Mucosa of rectum (tissue), 2 donors: ENCODE results near the gene PLPP6.

ENCODE experiments used
- H3K27ac ChIP-seq, 2 donors: one replicate each; pipeline ENCODE4 v1.7.0; 2013; ENCODE audit warnings: inconsistent platforms in 2 of 2, low read depth in 2 of 2, low read length in 2 of 2
- H3K27me3 ChIP-seq, 2 donors: one replicate each; pipeline ENCODE4 v1.7.0; 2013; ENCODE audit warnings: low read length in 2 of 2; ENCODE audit not compliant: control insufficient read depth in 2 of 2, insufficient read depth in 2 of 2
- H3K36me3 ChIP-seq, 2 donors: one replicate each; pipeline ENCODE4 v1.7.0; 2013; ENCODE audit warnings: low read length in 2 of 2; ENCODE audit not compliant: control insufficient read depth in 2 of 2, insufficient read depth in 2 of 2
- H3K4me1 ChIP-seq, 2 donors: one replicate each; pipeline ENCODE4 v1.7.0; 2013; ENCODE audit warnings: low read length in 2 of 2, mild to moderate bottlenecking in 1 of 2; ENCODE audit not compliant: control insufficient read depth in 2 of 2, insufficient read depth in 2 of 2
- H3K4me3 ChIP-seq, 2 donors: one replicate each; pipeline ENCODE4 v1.7.0; 2013; ENCODE audit warnings: low read length in 2 of 2
- H3K9ac ChIP-seq, 2 donors: one replicate each; pipeline ENCODE4 v1.7.0; 2013; ENCODE audit warnings: low read length in 2 of 2, low read depth in 1 of 2, mild to moderate bottlenecking in 1 of 2
- H3K9me3 ChIP-seq, 2 donors: one replicate each; pipeline ENCODE4 v1.7.0; 2013; ENCODE audit warnings: low read length in 2 of 2; ENCODE audit not compliant: control insufficient read depth in 2 of 2
- donor health status: healthy.
- donor health status: Normal muscosa, but diverticular disease.

The PLPP6 gene

DNA sequence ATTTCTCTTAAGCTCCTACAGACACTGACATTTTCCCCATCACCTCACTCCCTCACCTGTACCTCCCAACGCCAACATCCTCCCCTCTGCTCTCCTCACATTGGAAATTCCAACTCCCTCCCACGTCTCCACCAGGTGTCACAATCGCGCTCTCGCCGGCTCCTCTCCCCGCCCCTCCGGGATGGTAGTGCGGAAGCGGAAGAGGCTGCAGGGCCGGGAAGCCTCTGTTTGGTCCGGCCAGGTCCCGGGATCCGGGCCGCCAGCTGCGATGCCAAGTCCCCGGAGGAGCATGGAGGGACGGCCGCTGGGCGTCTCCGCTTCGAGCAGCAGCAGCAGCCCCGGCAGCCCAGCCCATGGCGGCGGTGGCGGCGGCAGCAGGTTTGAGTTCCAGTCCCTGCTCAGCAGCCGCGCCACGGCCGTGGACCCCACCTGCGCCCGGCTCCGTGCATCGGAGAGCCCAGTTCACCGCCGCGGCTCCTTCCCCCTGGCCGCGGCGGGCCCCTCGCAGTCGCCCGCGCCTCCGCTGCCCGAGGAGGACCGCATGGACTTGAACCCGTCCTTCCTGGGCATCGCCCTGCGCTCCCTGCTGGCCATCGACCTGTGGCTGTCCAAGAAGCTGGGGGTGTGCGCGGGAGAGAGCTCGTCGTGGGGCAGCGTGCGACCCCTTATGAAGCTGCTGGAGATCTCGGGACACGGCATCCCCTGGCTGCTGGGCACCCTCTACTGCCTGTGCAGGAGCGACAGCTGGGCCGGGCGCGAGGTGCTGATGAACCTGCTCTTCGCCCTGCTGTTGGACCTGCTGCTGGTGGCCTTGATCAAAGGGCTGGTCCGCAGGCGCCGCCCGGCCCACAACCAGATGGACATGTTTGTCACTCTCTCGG lies at the start of gene PLPP6:
Gene PLPP6 (plus strand): TSS at position 187 of the 881 bp plus-strand sequence. CDS start 82 bp downstream, at position 269.
- peaks cover 25 to 30% of the 10 kb centered on the region in 2 donors for H3K4me1 ChIP-seq

GRCh38 chr9:4614627-4615026 lies 47.5 kb upstream of the PLPP6 start:
- Histone ChIP-seq H3K36me3 (no peaks in the 10 kb centered on the region), H3K27me3 (no peaks in the 10 kb centered on the region), H3K9ac (no peak overlapping the region)

More for the DNA sequence above, at the start of gene PLPP6:
- H3K4me3 ChIP-seq: peak within 1 kb of the TSS; percentile 86 to 93
- H3K36me3 ChIP-seq: no peaks in the 10 kb centered on the region
- no peaks in the 10 kb centered on the region for H3K27me3 ChIP-seq
- peak within 1 kb of the TSS; percentile 91 to 93 for H3K27ac ChIP-seq
- H3K9me3 ChIP-seq: no peaks in the 10 kb centered on the region
- H3K9ac ChIP-seq: peak within 1 kb of the TSS; percentile 74 to 93

DNA sequence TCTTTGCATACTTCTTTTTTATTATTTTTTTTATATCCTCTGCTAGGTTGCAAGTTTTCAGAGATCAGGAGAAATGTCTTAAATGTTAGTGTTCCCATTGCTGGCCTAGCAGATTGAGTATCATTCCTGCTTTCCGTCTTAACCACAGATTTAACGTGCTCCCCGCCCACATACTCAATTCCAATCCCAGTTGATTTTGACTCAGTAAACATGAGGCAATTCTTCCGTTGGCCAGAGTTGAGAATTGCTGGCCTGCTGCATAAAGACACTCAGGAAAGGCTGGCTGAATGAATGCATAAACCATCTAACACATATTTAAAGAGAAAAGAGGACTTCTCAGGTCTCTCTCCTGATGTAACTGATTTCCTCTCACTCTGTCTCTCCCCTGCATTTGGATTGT lies 46.8 kb upstream of the PLPP6 start:
- no peaks in the 10 kb centered on the region for H3K4me1 ChIP-seq
- H3K9ac ChIP-seq: no peak overlapping the region
- no peaks in the 10 kb centered on the region for H3K27me3 ChIP-seq
- no peaks in the 10 kb centered on the region for H3K36me3 ChIP-seq
- H3K9me3 ChIP-seq: no peaks in the 10 kb centered on the region
- H3K27ac ChIP-seq: no peak overlapping the region
- H3K4me3 ChIP-seq: no peak overlapping the region

More at GRCh38 chr9:4614627-4615026, 47.5 kb upstream of the PLPP6 start:
- Histone ChIP-seq H3K4me1 (no peaks in the 10 kb centered on the region), H3K27ac (no peak overlapping the region), H3K4me3 (no peak overlapping the region), H3K9me3 (no peaks in the 10 kb centered on the region)

DNA sequence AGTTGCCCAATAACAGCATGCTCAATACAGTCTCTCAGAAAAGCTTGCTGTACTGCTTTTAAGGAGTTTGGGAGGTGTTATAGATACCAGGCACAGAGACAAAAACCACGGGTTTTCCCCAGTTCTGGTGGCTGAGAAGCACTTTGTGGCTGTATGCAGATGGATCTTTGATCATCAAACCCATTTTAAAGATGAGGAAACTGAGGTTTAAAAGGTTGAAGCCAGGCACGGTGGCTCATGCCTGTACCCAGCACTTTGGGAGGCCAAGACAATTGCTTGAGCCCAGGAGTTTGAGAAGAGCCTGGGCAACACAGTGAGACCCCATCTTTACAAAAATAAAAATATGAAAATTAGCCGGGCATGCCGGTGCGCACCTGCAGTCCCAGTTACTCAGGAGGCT lies 46.3 kb upstream of the PLPP6 start:
- H3K27ac ChIP-seq: no peak overlapping the region
- no peak overlapping the region for H3K4me3 ChIP-seq
- H3K9ac ChIP-seq: no peak overlapping the region
- no peaks in the 10 kb centered on the region for H3K9me3 ChIP-seq
- no peaks in the 10 kb centered on the region for H3K36me3 ChIP-seq
- no peaks in the 10 kb centered on the region for H3K27me3 ChIP-seq
- H3K4me1 ChIP-seq: no peaks in the 10 kb centered on the region

- H3K4me3 ChIP-seq: no peak overlapping the region
- H3K27me3 ChIP-seq: no peaks in the 10 kb centered on the region
- H3K4me1 ChIP-seq: no peaks in the 10 kb centered on the region
- H3K36me3 ChIP-seq: no peaks in the 10 kb centered on the region
- H3K9ac ChIP-seq: no peak overlapping the region
- no peaks in the 10 kb centered on the region for H3K9me3 ChIP-seq
- no peak overlapping the region for H3K27ac ChIP-seq
Observed at GRCh38 chr9:4617752-4618151, 44.3 kb upstream of the PLPP6 start.

DNA sequence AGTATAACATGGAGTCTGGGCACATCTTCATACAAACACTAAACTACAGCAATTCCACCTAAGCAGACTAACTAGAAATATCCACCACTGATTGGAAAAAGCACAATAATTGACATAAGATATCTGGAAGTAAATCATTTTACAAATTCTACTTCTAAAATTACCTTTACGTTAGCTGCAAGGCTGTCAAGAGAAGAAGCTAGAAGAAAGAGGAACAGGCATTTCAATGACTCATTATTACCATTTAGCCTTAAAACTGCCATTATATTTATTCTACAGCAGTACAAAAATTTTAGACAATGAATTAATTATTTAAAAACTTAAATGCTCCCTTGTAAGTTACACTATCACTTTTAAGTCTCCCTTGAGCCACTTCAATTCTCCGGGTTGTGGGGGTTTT lies 43.4 kb upstream of the PLPP6 start:
- Histone ChIP-seq H3K27me3 (no peaks in the 10 kb centered on the region), H3K4me1 (no peaks in the 10 kb centered on the region), H3K9ac (no peak overlapping the region), H3K27ac (no peak overlapping the region), H3K4me3 (no peak overlapping the region), H3K9me3 (no peaks in the 10 kb centered on the region), H3K36me3 (no peaks in the 10 kb centered on the region)

GRCh38 chr9:4620057-4620765 lies 41.9 kb upstream of the PLPP6 start:
- Histone ChIP-seq H3K9ac (no peak overlapping the region), H3K36me3 (no peaks in the 10 kb centered on the region), H3K27ac (no peak overlapping the region)

GRCh38 chr9:4620881-4621555 lies 41.1 kb upstream of the PLPP6 start:
- Histone ChIP-seq H3K4me1 (no peaks in the 10 kb centered on the region), H3K9ac (no peak overlapping the region), H3K4me3 (no peak overlapping the region), H3K27me3 (no peaks in the 10 kb centered on the region), H3K9me3 (no peaks in the 10 kb centered on the region), H3K36me3 (no peaks in the 10 kb centered on the region), H3K27ac (no peak overlapping the region)

More at GRCh38 chr9:4620057-4620765, 41.9 kb upstream of the PLPP6 start:
- Histone ChIP-seq H3K4me3 (no peak overlapping the region), H3K9me3 (no peaks in the 10 kb centered on the region), H3K27me3 (no peaks in the 10 kb centered on the region), H3K4me1 (no peaks in the 10 kb centered on the region)

DNA sequence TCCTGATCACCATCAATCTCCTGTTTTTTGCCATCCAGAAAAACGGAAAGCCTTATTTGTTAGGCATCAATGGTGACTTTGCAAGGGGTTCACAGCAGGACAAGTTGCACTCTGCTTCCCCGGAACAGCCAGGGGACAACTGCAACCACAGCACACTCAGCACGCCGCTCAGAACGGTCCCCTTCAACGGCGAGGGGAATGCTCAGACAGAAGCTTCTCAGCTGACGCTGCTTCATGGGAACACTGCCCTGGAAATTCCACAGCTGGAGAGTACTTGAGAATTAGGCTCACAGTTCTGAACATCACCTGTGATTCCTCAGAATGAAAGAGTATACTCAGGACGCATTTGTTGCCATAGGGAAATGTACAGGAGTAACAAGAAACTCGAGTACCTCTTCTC lies 40.1 kb upstream of the PLPP6 start:
- H3K27ac ChIP-seq: no peak overlapping the region

GRCh38 chr9:4630836-4631235 lies 31.3 kb upstream of the PLPP6 start:
- H3K27ac ChIP-seq: no peak overlapping the region
- no peaks in the 10 kb centered on the region for H3K4me1 ChIP-seq
- no peak overlapping the region for H3K4me3 ChIP-seq
- H3K27me3 ChIP-seq: no peaks in the 10 kb centered on the region
- H3K9ac ChIP-seq: no peak overlapping the region
- no peaks in the 10 kb centered on the region for H3K36me3 ChIP-seq
- no peaks in the 10 kb centered on the region for H3K9me3 ChIP-seq

More for the DNA sequence above, 40.1 kb upstream of the PLPP6 start:
- Histone ChIP-seq H3K4me3 (no peak overlapping the region), H3K27me3 (no peaks in the 10 kb centered on the region), H3K9me3 (no peaks in the 10 kb centered on the region), H3K36me3 (no peaks in the 10 kb centered on the region), H3K9ac (no peak overlapping the region), H3K4me1 (no peaks in the 10 kb centered on the region)
